MM.1S (cell line): ENCODE measurements around the gene LY9.

ENCODE experiments used
- CTCF ChIP-seq: fragments of 300-600 bp; sonication (generic); IDR thresholded peaks from 2 replicates; pipeline ENCODE4 v1.5.1; 2016; ENCODE audit warnings: antibody characterized with exemption, low read length, mixed read lengths
- EZH2 ChIP-seq: fragments of 300-600 bp; sonication (generic); optimal IDR thresholded peaks from 2 replicates; pipeline ENCODE3; 2017; ENCODE audit warnings: low read depth, mild to moderate bottlenecking, antibody characterized with exemption, low read length, mixed read lengths

GRCh38 chr1:160799641-160800040 is 3.7 kb downstream of the LY9 start:
- TF ChIP-seq EZH2: no peak
- TF ChIP-seq CTCF: no peak
